IPS-18a (cell line): ENCODE results near the gene SYNPR.

Experiments used
- H3K27ac ChIP-seq: one replicate; pipeline ENCODE4 v1.5.1; 2013; ENCODE audit warnings: low read length
- H3K27me3 ChIP-seq: one replicate; pipeline ENCODE4 v1.6.1; 2013; ENCODE audit warnings: mild to moderate bottlenecking, low read length; ENCODE audit not compliant: control insufficient read depth, insufficient read depth
- H3K36me3 ChIP-seq: one replicate; pipeline ENCODE4 v1.6.1; 2013; ENCODE audit warnings: low read depth, low read length; ENCODE audit not compliant: control insufficient read depth
- H3K4me1 ChIP-seq: one replicate; pipeline ENCODE4 v1.6.1; 2013; ENCODE audit warnings: low read depth, low read length; ENCODE audit not compliant: control insufficient read depth
- H3K4me3 ChIP-seq: one replicate; pipeline ENCODE4 v1.5.1; 2013; ENCODE audit warnings: low read length
- H3K9ac ChIP-seq: one replicate; pipeline ENCODE4 v1.6.1; 2013; ENCODE audit warnings: mild to moderate bottlenecking, low read length, moderate library complexity
- H3K9me3 ChIP-seq: one replicate; pipeline ENCODE4 v1.6.1; 2013; ENCODE audit warnings: low read depth, low read length; ENCODE audit not compliant: control insufficient read depth

SYNPR gene

GRCh38 chr3:63278171-63279004 is at the start of gene SYNPR:
Gene SYNPR, plus strand, starts transcription at chr3:63278308.
- Histone ChIP-seq H3K36me3 (no peaks in the 10 kb centered on the region), H3K27ac (no peak within 1 kb of the TSS), H3K9me3 (no peaks in the 10 kb centered on the region), H3K4me1 (no peaks in the 10 kb centered on the region), H3K9ac (peak within 1 kb of the TSS; percentile 25), H3K27me3 (peaks cover 57% of the 10 kb centered on the region), H3K4me3 (peak within 1 kb of the TSS; percentile 79)

GRCh38 chr3:63228677-63229076 is 49.4 kb upstream of the SYNPR start:
- Histone ChIP-seq H3K4me1 (peaks cover 16% of the 10 kb centered on the region), H3K9ac (no peak overlapping the region), H3K36me3 (no peaks in the 10 kb centered on the region), H3K9me3 (no peaks in the 10 kb centered on the region), H3K27me3 (no peaks in the 10 kb centered on the region), H3K27ac (no peak overlapping the region), H3K4me3 (no peak overlapping the region)

- no peak overlapping the region for H3K9ac ChIP-seq
- no peaks in the 10 kb centered on the region for H3K36me3 ChIP-seq
- H3K9me3 ChIP-seq, result no peaks in the 10 kb centered on the region
- H3K27me3 ChIP-seq, result no peaks in the 10 kb centered on the region
- H3K27ac ChIP-seq, result no peak overlapping the region
- no peak overlapping the region for H3K4me3 ChIP-seq
- H3K4me1 ChIP-seq, result peaks cover 16% of the 10 kb centered on the region
These were observed 48.0 kb upstream of the SYNPR start for GRCh38 chr3:63230146-63230545.

GRCh38 chr3:63231643-63232042 is 46.5 kb upstream of the SYNPR start:
- Histone ChIP-seq H3K4me1 (peaks cover 16% of the 10 kb centered on the region), H3K27me3 (no peaks in the 10 kb centered on the region), H3K27ac (no peak overlapping the region), H3K9me3 (no peaks in the 10 kb centered on the region), H3K9ac (no peak overlapping the region), H3K36me3 (no peaks in the 10 kb centered on the region), H3K4me3 (no peak overlapping the region)

GRCh38 chr3:63232764-63233396 is 45.2 kb upstream of the SYNPR start:
- no peaks in the 10 kb centered on the region for H3K9me3 ChIP-seq
- H3K9ac ChIP-seq, result no peak overlapping the region
- no peak overlapping the region for H3K4me3 ChIP-seq
- no peak overlapping the region for H3K27ac ChIP-seq
- no peaks in the 10 kb centered on the region for H3K36me3 ChIP-seq
- peaks cover 7% of the 10 kb centered on the region for H3K4me1 ChIP-seq
- no peaks in the 10 kb centered on the region for H3K27me3 ChIP-seq

GRCh38 chr3:63240381-63240902 is 37.7 kb upstream of the SYNPR start:
- Histone ChIP-seq H3K9ac (no peak overlapping the region), H3K4me3 (no peak overlapping the region), H3K27me3 (no peaks in the 10 kb centered on the region), H3K9me3 (no peaks in the 10 kb centered on the region), H3K27ac (no peak overlapping the region), H3K36me3 (no peaks in the 10 kb centered on the region), H3K4me1 (no peaks in the 10 kb centered on the region)

- Histone ChIP-seq H3K4me1 (no peaks in the 10 kb centered on the region), H3K9me3 (no peaks in the 10 kb centered on the region), H3K9ac (no peak overlapping the region), H3K36me3 (no peaks in the 10 kb centered on the region), H3K4me3 (no peak overlapping the region), H3K27ac (no peak overlapping the region), H3K27me3 (no peaks in the 10 kb centered on the region)
These were observed 36.0 kb upstream of the SYNPR start for GRCh38 chr3:63242124-63242523.

- Histone ChIP-seq H3K27ac (no peak overlapping the region), H3K9ac (no peak overlapping the region), H3K27me3 (no peaks in the 10 kb centered on the region), H3K36me3 (no peaks in the 10 kb centered on the region), H3K4me1 (no peaks in the 10 kb centered on the region), H3K9me3 (no peaks in the 10 kb centered on the region), H3K4me3 (no peak overlapping the region)
These were observed 33.6 kb upstream of the SYNPR start for GRCh38 chr3:63244486-63244885.

- Histone ChIP-seq H3K4me1 (no peaks in the 10 kb centered on the region), H3K36me3 (no peaks in the 10 kb centered on the region), H3K9me3 (no peaks in the 10 kb centered on the region), H3K9ac (no peak overlapping the region), H3K27ac (no peak overlapping the region), H3K4me3 (no peak overlapping the region), H3K27me3 (no peaks in the 10 kb centered on the region)
These were observed 32.3 kb upstream of the SYNPR start for GRCh38 chr3:63245726-63246241.

GRCh38 chr3:63248015-63248414 is 30.1 kb upstream of the SYNPR start:
- H3K4me1 ChIP-seq, result peaks cover 3% of the 10 kb centered on the region
- no peak overlapping the region for H3K27ac ChIP-seq
- no peaks in the 10 kb centered on the region for H3K9me3 ChIP-seq
- no peaks in the 10 kb centered on the region for H3K36me3 ChIP-seq
- H3K4me3 ChIP-seq, result no peak overlapping the region
- no peaks in the 10 kb centered on the region for H3K27me3 ChIP-seq
- no peak overlapping the region for H3K9ac ChIP-seq

- no peaks in the 10 kb centered on the region for H3K36me3 ChIP-seq
- peaks cover 3% of the 10 kb centered on the region for H3K9me3 ChIP-seq
- H3K9ac ChIP-seq, result no peak overlapping the region
- H3K4me1 ChIP-seq, result peaks cover 3% of the 10 kb centered on the region
- no peaks in the 10 kb centered on the region for H3K27me3 ChIP-seq
- H3K27ac ChIP-seq, result no peak overlapping the region
- no peak overlapping the region for H3K4me3 ChIP-seq
These were observed 26.6 kb upstream of the SYNPR start for GRCh38 chr3:63251499-63251898.
